Neutrophil (primary cell): ENCODE data around the gene ELAC2.
A peak's percentile ranks its signal among the peaks of the same experiment; 100 is the strongest.

ENCODE experiments used
- H3K27ac ChIP-seq: fragments of 200-600 bp; sonication (generic); 2 replicates; pipeline ENCODE4 v1.5.1; 2016; ENCODE audit warnings: mild to moderate bottlenecking, moderate library complexity
- H3K27me3 ChIP-seq: fragments of 200-600 bp; sonication (generic); 2 replicates; pipeline ENCODE4 v1.6.0; 2016; ENCODE audit warnings: mild to moderate bottlenecking
- H3K36me3 ChIP-seq: fragments of 200-600 bp; sonication (generic); 2 replicates; pipeline ENCODE4 v1.5.1; 2017
- H3K4me1 ChIP-seq, 2 experiments: fragments of 200-600 bp in 1 of 2; sonication (generic) in 1 of 2; 1 replicate in 1 of 2; 2 replicates in 1 of 2; pipeline versions ENCODE4 v1.5.1 to v1.6.1; 2013 to 2016; ENCODE audit warnings: low read depth in 1 of 2, low read length in 1 of 2, mild to moderate bottlenecking in 1 of 2, moderate library complexity in 1 of 2; ENCODE audit not compliant: control insufficient read depth in 1 of 2, insufficient read depth in 1 of 2
- H3K4me3 ChIP-seq, 2 experiments: fragments of 200-600 bp in 1 of 2; sonication (generic) in 1 of 2; 1 replicate in 1 of 2; 2 replicates in 1 of 2; pipeline ENCODE4 v1.5.1; 2013 to 2016; ENCODE audit warnings: low read depth in 1 of 2, low read length in 1 of 2, mild to moderate bottlenecking in 1 of 2, moderate library complexity in 1 of 2
- H3K9me3 ChIP-seq: fragments of 200-600 bp; sonication (generic); 2 replicates; pipeline ENCODE4 v1.5.1; 2016
- TF ChIP-seq, protein P1 (sequence below): fragments of 200-600 bp; sonication (generic); IDR thresholded peaks from 2 replicates; pipeline ENCODE4 v1.5.1; 2016; ENCODE audit warnings: antibody characterized with exemption

ELAC2 gene

DNA sequence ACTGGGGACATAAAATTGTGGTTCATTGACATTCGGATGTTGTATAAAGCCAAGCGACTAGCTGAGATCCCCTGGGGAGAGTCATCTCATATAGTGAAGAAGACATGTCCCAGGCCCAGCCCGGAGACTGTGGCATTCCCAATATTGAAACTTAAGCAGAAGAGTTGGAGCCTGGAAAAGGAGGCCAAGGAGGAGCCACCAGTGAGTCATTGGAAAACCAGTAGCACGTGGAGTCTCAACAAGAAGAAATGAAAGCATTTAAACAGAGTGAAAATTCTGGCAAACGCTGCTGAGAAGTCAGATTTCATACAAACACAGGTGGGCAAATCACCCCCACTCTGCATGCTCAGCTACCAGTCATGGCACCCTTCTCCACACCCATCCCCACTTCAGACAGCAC lies 9.4 kb upstream of the ELAC2 start:
- H3K4me1 ChIP-seq, result peaks cover 10 to 22% of the 10 kb centered on the region in 2 experiments
- no peaks in the 10 kb centered on the region for H3K36me3 ChIP-seq
- H3K27ac ChIP-seq, result no peak overlapping the region
- H3K4me3 ChIP-seq, result no peak overlapping the region
- H3K9me3 ChIP-seq, result no peaks in the 10 kb centered on the region
- no peaks in the 10 kb centered on the region for H3K27me3 ChIP-seq
- TF ChIP-seq, protein P1, sequence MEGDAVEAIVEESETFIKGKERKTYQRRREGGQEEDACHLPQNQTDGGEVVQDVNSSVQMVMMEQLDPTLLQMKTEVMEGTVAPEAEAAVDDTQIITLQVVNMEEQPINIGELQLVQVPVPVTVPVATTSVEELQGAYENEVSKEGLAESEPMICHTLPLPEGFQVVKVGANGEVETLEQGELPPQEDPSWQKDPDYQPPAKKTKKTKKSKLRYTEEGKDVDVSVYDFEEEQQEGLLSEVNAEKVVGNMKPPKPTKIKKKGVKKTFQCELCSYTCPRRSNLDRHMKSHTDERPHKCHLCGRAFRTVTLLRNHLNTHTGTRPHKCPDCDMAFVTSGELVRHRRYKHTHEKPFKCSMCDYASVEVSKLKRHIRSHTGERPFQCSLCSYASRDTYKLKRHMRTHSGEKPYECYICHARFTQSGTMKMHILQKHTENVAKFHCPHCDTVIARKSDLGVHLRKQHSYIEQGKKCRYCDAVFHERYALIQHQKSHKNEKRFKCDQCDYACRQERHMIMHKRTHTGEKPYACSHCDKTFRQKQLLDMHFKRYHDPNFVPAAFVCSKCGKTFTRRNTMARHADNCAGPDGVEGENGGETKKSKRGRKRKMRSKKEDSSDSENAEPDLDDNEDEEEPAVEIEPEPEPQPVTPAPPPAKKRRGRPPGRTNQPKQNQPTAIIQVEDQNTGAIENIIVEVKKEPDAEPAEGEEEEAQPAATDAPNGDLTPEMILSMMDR, result no peak

GRCh38 chr17:13025687-13026086 lies 7.9 kb upstream of the ELAC2 start:
- no peaks in the 10 kb centered on the region for H3K36me3 ChIP-seq
- H3K27me3 ChIP-seq, result no peaks in the 10 kb centered on the region
- H3K4me3 ChIP-seq, result no peak overlapping the region
- H3K27ac ChIP-seq, result no peak overlapping the region
- H3K4me1 ChIP-seq, result peaks cover 8 to 16% of the 10 kb centered on the region in 2 experiments
- H3K9me3 ChIP-seq, result no peaks in the 10 kb centered on the region
- TF ChIP-seq, protein P1, result no peak

DNA sequence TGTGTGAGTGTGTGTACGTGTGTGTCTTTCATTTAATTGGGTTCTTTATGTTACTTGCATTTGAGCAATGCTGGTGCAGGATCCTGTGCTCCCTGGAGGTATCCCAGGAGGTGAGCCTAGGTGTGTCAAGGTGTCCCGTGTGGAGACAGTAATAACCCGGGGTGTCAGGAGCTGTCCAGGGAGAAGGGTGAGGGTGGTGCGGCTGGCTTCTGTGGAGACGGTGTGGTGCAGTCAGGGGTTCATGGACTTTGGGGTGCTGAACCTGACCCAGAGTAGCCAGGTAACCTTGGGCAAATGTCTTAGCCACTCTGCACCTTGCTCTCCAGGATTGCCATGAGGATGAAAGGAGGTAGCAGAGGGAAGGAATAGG lies 7.4 kb upstream of the ELAC2 start:
- Histone ChIP-seq H3K9me3 (no peaks in the 10 kb centered on the region), H3K4me3 (no peak overlapping the region), H3K36me3 (no peaks in the 10 kb centered on the region), H3K27ac (no peak overlapping the region), H3K4me1 (peaks cover 8 to 16% of the 10 kb centered on the region in 2 experiments), H3K27me3 (no peaks in the 10 kb centered on the region)
- TF ChIP-seq, protein P1, result no peak

DNA sequence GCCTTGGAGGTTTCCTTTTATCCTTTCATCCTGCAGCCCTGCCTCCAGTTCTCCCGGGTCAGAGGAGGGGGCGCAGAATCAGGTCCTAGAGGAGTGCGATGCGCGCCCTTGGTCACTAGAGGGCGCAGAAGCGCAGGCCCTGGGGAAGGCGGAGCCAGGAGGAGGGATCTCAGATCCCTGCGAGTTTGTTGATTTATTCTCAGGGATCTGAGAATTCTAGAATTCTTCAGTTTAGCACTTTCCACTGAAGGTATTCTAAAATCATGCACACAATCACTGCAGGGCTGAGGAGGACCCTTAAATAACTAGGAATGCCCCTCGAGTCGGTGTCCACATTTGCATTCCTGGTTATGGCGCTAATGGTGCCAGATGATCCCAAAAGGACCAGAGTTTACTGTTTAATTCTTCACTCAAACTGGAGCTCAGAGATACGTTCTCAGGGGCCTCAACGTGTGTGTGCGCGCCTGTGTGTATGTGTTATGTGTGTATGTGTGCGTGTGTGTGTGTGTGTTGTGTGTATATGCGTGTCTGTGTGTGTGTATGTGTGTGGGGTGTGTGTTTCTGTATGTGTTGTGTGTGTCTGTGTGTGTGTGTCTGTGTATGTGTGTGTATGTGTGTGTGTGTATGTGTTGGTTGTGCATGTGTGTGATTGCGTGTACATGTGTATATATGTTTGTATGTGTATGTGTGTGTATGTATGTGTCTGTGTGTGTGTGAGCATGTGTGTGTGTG lies 6.9 kb upstream of the ELAC2 start:
- Histone ChIP-seq H3K27me3 (no peaks in the 10 kb centered on the region), H3K4me3 (no peak overlapping the region)
- TF ChIP-seq, protein P1, result peak; percentile 93

GRCh38 chr17:13024016-13024415 lies 6.2 kb upstream of the ELAC2 start:
- no peak overlapping the region for H3K4me3 ChIP-seq

More for the DNA sequence above, 6.9 kb upstream of the ELAC2 start:
- Histone ChIP-seq H3K27ac (no peak overlapping the region), H3K9me3 (no peaks in the 10 kb centered on the region), H3K36me3 (no peaks in the 10 kb centered on the region), H3K4me1 (peaks cover 8 to 16% of the 10 kb centered on the region in 2 experiments)

More at GRCh38 chr17:13024016-13024415, 6.2 kb upstream of the ELAC2 start:
- Histone ChIP-seq H3K27me3 (no peaks in the 10 kb centered on the region), H3K4me1 (peaks cover 8 to 16% of the 10 kb centered on the region in 2 experiments), H3K27ac (no peak overlapping the region), H3K9me3 (no peaks in the 10 kb centered on the region), H3K36me3 (no peaks in the 10 kb centered on the region)
- TF ChIP-seq, protein P1, result no peak
